GM18951 (cell line): ENCODE measurements around the gene SIK2.

Experiments
- POLR2A ChIP-seq: IDR thresholded peaks from 4 replicates; pipeline ENCODE4 v1.6.1; 2011; ENCODE audit warnings: mild to moderate bottlenecking; ENCODE audit not compliant: insufficient read length, insufficient read depth; ENCODE audit errors: extremely low read depth
- in situ Hi-C: fragments of 300-500 bp; cut with MboI; formaldehyde crosslinking; loops from one replicate; pipeline ENCODE4 v1.12.0; 2022; ENCODE audit warnings: low sequenced_read_pairs, mixed read lengths, inconsistent platforms; ENCODE audit not compliant: unreplicated experiment

Gene SIK2

DNA sequence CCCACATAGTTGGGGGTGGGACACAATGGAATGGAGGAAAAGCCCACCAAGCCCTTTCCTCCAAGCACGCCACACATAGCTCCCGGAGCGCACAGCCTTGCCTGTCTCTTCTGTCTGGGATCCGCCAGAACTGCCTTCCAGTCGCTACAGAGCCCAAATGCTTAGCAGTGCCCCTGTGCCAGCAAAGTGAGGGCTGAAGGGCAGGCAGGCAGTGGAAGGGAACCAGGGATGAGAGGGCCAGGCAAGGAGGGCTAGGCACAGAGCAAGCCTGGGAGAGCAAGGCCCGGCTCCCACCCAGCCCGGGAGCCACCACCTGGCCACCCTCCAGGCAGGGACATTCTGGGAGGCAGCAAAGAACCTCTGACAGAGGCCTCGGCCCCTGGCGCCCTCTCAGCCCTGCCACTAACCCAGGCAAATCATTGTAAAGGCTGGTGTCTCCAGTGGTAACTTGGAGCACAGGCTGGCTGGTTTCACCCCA, 131.4 kb downstream of the SIK2 start:
- no peak for TF ChIP-seq POLR2A
- in situ Hi-C loops = no loop called here

DNA sequence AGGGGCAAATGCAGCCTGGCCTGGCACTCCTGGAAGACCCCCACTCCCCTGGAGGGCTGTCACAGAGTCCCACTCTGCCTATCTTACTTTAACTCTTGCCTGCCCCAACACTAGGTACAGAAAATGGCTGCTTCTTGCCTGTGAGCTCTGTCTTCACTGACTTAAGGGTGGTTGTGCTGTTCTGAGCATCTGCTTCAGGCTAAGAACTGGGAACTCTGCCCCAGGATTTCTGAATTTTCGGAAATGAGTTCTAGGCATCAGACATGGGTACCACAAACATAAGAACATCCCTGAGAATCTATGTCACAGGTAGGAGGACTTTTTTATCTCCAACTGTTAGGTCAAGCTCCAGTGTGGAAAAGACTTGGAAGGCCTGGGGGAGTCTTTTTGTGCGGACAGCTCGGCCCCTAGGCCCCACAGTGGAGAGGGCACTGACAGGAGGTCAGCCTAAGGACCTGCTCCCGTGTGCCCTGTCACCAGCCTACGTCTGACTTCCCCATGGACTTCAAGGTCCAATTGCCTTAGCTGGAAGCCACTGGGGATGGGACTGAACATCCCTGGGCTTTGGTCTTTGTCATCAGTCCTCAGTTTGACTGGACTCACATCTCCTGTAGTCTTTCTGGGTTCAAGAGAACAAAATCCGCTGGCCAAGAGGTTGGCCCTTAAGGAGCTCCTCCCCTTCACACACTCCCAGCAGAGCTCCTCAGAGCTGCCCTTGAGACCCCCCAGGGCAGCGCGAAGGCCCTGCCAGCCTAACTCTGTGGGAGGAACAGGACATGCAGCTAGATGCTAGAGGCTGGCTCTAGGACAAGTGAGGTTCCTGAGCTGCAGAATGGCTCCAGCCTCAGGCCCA, 132.1 kb downstream of the SIK2 start:
- no peak for TF ChIP-seq POLR2A
- in situ Hi-C loops = no loop called here

DNA sequence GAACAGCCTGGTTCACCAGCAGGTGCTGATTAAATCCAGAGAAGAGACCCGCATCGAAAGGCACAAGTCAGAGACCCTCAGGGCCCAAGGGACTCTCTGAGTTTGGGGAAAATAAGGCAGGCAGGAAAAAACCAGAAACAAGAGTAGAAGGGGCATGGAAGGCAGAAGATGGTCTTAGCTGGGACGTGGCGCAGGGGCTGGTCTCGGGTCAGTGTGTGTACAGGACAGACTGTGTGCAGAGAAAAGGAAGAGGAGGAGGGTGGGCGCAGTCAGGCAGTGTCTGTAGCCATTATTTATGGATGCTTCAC, 132.7 kb downstream of the SIK2 start:
- TF ChIP-seq POLR2A = no peak
- in situ Hi-C loops = no loop called here

DNA sequence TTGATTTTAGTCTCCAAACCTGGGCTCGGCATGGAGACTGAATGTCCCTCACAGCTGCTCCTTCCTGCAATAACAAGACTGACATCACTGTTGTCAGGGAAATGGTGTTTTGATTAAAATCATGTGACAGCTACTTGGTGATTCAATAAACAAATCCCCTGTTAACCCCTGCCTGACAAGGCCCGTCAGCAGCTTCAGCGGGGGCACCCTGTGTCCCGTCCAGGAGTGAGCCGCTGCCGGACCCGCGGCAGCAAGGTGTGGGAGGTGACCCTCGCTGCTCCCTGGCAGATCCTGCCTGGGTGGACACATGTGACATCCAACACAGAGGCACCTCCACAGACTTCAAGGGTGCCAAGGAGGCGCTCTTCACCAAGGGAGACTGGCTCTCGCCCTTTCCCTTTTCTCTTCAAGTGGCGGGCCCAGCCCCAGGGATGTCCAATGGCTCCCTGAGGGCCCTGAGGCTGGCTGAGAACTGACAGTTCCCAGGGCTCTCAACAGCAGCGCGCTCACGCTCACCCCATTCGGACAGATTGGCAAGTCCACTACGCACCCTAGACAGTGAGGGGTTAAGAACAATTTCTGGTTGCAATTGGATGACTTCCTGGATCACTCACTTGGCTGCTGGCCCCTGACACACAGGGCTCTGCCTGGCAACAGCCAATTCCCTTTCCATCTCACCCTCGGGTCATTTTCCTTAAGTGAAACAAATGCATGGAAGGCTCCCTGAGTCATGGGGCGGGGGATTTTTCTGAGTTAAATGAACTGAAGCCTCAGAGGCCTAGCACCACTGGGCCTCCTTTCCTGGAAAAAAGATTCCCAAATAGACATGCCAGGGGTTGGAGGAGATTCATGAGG, 133.2 kb downstream of the SIK2 start:
- no peak for TF ChIP-seq POLR2A
- in situ Hi-C loops = no loop called here

DNA sequence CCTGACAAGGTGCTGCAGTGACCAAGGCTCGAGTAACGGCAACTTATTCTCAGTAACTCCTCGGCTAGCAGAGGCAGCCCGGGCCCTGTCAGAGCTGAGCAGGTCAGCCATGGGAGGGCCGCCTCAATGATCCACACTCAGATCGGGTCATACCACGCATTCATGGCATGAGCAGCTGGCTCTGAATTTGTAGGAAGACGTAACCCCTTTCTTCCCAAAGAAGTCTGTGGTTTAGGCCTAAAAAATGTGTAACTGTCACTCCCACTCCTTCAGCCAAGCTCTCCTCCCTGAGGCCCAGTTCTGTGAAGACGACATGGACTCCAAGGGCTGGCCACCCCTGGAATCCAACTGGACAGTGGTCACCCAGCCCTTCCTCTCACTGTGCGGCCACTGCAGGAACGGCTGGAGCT, 133.9 kb downstream of the SIK2 start:
- in situ Hi-C loops = no loop called here
- no peak for TF ChIP-seq POLR2A

DNA sequence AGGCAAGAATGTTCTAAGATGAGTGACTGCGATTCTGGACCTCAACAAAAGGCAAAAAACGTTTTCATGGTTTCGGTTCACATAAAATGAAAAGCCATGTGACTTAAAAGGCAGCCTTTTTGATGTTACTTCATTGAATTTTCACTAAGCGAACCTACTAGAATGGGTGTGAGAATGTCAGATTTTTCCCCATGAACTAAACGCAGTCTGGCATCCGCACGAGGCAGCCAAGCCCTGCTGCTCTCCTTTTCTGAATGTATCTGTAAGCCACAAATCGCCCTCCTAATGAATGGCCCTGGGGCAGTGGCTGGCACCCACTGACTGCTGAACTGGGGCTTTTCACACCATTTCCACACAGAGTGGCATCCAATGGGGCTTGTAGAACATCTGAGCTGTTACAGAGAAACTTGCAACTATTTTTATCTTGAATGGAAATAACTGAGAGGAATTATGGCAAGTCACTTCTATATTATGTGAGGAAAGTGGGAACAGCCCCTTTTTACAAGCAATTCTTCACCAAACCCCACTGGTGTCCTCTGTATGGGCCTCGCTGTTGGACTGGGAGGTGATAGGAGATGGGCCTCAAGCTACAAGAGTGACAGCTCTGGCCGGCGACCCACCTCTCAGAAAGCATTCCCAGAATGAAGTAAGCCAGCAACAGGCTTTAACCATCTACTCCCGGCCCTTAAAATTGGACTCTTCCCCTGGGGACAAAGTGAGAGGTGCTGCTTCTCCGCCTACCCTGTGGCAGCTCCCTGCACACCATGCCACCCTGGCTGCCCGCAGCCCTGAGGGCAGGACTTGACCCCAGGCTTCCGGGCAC, 134.6 kb downstream of the SIK2 start:
- TF ChIP-seq POLR2A = no peak
- in situ Hi-C loops = no loop called here

DNA sequence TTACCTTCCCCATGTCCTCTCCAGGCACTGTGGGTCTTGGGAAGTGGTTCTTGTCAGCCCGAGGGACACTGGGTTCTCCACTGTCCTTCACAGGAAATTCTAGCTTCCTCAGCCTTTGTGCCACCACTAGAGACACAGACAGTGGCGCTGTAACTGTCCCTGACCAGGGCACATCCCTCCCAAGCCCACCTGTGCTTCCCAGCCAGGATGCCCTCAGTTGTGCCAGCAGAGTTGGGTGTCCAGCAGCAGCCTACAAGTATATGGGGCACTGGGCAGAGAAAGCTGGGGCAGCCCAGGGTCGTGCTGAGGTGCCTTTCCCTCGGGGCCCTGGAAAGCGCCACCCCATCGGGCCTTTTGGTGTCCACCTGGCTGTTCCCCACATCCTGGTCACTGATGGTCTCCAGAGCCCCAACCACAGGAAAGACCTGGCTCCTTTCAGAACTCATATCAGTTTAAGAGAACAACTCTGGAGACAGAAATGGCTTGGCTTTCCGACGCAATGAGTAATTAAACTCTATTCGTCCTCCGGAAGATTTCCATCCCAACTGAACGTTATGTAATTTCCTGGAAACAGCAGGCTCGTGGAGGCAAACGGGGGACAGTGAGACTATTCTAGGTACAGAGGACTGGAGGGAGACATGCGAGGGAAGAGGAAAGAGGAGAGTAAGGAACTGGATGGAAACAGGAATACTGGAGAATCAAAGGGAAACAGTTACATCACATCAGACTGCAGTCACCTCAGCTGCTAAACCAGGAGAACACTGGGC, 135.4 kb downstream of the SIK2 start:
- in situ Hi-C loops = no loop called here
- TF ChIP-seq POLR2A = no peak

DNA sequence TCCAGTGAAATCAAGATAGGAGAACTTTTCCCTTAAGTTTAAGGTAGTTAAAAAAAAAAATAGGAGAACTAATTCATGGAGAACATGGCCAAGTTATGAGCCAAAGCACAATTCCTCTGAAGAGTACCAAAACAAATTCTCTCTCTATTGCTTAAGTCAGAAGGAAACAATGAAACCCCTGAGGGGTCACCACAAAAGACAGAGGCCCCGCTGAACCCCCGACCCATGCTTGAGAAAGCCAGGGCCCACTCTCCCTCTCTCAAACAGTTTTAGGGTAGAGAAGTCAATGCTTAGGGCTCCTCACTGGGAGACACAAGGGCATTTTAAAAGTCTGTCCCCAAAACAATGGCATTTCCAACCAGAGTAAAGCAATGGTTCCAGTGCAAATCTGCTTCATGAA, 137.1 kb downstream of the SIK2 start:
- in situ Hi-C loops = no loop called here

DNA sequence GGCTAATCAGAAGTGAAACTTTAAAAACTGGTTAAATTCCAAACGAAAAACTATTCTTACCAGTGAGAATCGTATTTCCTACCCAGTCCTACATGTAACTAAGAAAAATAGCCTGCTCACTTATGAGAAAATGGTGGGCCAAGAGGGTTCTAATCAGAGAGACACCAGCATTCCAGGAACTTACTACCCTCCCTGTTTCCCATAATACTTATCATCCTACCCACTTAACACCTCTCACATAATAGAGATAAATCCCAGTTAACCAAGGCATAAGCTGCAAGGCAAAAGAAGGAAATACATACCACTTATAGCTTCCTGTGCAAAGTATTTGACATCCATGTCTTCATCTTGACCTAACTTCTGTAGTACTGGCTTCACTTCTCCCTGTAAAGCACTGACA, 139.5 kb downstream of the SIK2 start:
- in situ Hi-C loops = no loop called here
- no peak for TF ChIP-seq POLR2A

More for the DNA sequence above, 137.1 kb downstream of the SIK2 start:
- no peak for TF ChIP-seq POLR2A

DNA sequence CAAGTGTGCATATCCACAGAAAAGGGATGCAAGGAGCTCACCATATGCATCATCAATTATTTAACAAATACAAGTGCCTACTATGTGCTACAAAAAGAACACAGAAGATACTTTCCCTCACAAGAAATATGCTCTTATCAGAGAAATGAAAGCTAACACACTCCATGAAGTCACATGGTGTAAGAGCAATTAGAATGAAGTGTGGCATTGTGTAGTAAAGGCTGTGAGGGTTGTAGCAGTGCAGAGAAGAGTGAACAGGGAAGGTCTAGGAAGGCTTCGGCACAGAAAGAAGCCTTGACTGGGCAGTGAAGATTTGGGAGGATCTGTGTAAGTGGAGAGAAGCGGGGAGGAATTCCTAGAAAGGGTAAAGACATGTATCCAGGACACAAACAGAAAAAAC, 141.5 kb downstream of the SIK2 start:
- no peak for TF ChIP-seq POLR2A
- in situ Hi-C loops = no loop called here

DNA sequence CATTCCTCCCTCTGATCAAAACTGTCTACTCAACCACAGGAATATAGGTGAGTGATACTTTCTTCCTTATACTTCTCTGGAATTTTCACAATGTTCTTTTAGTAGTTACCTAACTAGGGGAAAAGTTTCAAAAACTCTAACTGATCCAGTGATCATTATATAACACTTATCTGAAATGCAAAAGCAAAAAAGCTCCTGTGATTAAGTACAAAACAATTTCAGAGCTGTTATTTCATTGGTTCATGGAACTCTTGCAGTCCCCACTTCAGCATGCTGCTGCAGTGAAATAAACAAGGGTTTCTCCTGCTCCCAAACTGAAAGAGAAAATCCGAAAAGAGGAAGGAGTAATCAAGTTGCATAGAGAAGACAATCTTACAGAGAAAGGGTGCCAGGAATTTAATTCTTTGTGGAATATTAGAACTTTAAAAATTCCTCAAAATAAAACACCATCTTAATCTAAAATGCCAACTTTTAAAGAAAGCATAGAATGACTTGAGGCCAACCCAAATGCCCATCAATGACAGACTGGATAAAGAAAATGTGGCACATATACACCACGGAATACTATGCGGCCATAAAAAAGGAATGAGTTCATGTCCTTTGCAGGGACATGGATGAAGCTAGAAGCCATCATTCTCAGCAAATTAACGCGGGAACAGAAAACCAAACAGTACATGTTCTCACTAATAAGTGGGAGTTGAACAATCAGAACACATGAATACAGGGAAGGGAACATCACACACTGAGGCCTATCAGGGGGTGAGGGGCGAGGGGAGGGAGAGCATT, 143.7 kb downstream of the SIK2 start:
- in situ Hi-C loops = no loop called here
- TF ChIP-seq POLR2A = no peak
